Erythroblast (primary cell): ENCODE measurements around the gene IPPK.
"Not testable (repeated sequence)": the region's sequence is repeated elsewhere in the genome, so short reads cannot be mapped to it uniquely, and the experiment has no call there.

Experiments
- GATA1 ChIP-seq: IDR thresholded peaks from 2 replicates; pipeline ENCODE4 v1.6.1; 2011; ENCODE audit warnings: low read depth, mild to moderate bottlenecking, control low read depth, low read length, moderate library complexity
- POLR2A ChIP-seq: IDR thresholded peaks from 2 replicates; pipeline ENCODE4 v1.6.1; 2011; ENCODE audit warnings: mild to moderate bottlenecking, low read length

- not testable (repeated sequence) for TF ChIP-seq POLR2A, GATA1
These were observed 98.1 kb downstream of the IPPK start for GRCh38 chr9:92571871-92572270.
